Fibroblast of mammary gland (primary cell): ENCODE data around the gene RALGAPB.
A peak's percentile ranks its signal among the peaks of the same experiment; 100 is the strongest.

ENCODE experiments used
- DNase-seq: peaks from one replicate; pipeline ENCODE4 v3.0.0-alpha.2; 2010; ENCODE audit warnings: low read depth
- H3K4me3 ChIP-seq: 2 replicates; pipeline ENCODE4 v1.5.1; 2011; ENCODE audit warnings: low read depth, mild to moderate bottlenecking, low read length, moderate library complexity; ENCODE audit not compliant: control insufficient read depth
- CTCF ChIP-seq: conservative IDR thresholded peaks from 2 replicates; pipeline ENCODE4 v1.5.1; 2011; ENCODE audit warnings: low read depth, low read length, inconsistent platforms; ENCODE audit not compliant: control insufficient read depth, insufficient read depth

The RALGAPB gene

GRCh38 chr20:38514185-38514584, 41.5 kb downstream of the RALGAPB start:
- no peak for TF ChIP-seq CTCF
- no peak overlapping the region for H3K4me3 ChIP-seq
- DNase-seq, result no peak

- no peak for DNase-seq
- no peak overlapping the region for H3K4me3 ChIP-seq
- no peak for TF ChIP-seq CTCF
Observed at GRCh38 chr20:38514947-38515346, 42.3 kb downstream of the RALGAPB start.

- TF ChIP-seq CTCF, result no peak
- DNase-seq, result no peak
- H3K4me3 ChIP-seq, result no peak overlapping the region
Observed at GRCh38 chr20:38515631-38516030, 43.0 kb downstream of the RALGAPB start.

- H3K4me3 ChIP-seq, result no peak overlapping the region
- DNase-seq, result no peak
- TF ChIP-seq CTCF, result no peak
Observed at GRCh38 chr20:38519426-38519825, 46.8 kb downstream of the RALGAPB start.

GRCh38 chr20:38520261-38520660, 47.6 kb downstream of the RALGAPB start:
- TF ChIP-seq CTCF, result no peak
- no peak for DNase-seq
- H3K4me3 ChIP-seq, result no peak overlapping the region

GRCh38 chr20:38523697-38524096, 51.1 kb downstream of the RALGAPB start:
- H3K4me3 ChIP-seq, result no peak overlapping the region
- peak; percentile 75 for DNase-seq
- no peak for TF ChIP-seq CTCF

GRCh38 chr20:38528167-38528566, 55.5 kb downstream of the RALGAPB start:
- no peak overlapping the region for H3K4me3 ChIP-seq
- no peak for DNase-seq
- no peak for TF ChIP-seq CTCF
